BJ (cell line): ENCODE measurements around the gene ACTR3C. TPM values are rescaled to one million over a fixed set of nuclear protein-coding genes. Genes with fewer than 3 reads are reported as not detected.
"Not testable (repeated sequence)": the region's sequence is repeated elsewhere in the genome, so short reads cannot be mapped to it uniquely, and the experiment has no call there.

Experiments used
- CTCF ChIA-PET: fragments of 350-600 bp; formaldehyde crosslinking; extraction: SDS; loops from one replicate; lab custom pipeline; 2021; ENCODE audit warnings: antibody characterized with exemption, inconsistent platforms; lab: Yijun Ruan, JAX
- POLR2A ChIA-PET: fragments of 300-600 bp; sonication (Branson Sonifier 250); formaldehyde crosslinking; extraction: SDS; loops from one replicate; lab custom pipeline; 2021; ENCODE audit warnings: antibody characterized with exemption; lab: Charles Lee
- DNase-seq: peaks from one replicate; pipeline ENCODE4 v3.0.0-alpha.2; 2011; ENCODE audit warnings: low read depth
- H3K27me3 ChIP-seq: 2 replicates; pipeline ENCODE4 v1.6.0; 2011; ENCODE audit warnings: low read length; ENCODE audit not compliant: control insufficient read depth, insufficient read depth
- H3K36me3 ChIP-seq: 2 replicates; pipeline ENCODE4 v1.5.1; 2011; ENCODE audit warnings: low read length; ENCODE audit not compliant: control insufficient read depth, insufficient read depth
- H3K4me3 ChIP-seq: 2 replicates; pipeline ENCODE4 v1.5.1; 2011; ENCODE audit warnings: low read depth, mild to moderate bottlenecking, control low read depth, low read length
- polyA plus RNA-seq: library from polyadenylated mRNA; depleted of rRNA; stranded (reverse); fragments of >200 nt; gene quantifications from 2 replicates; pipeline ENCODE4 v1.2.3, GENCODE V29; 2011
- TF ChIP-seq, protein P1 (sequence below): IDR thresholded peaks from 2 replicates; pipeline ENCODE4 v1.5.1; 2011; ENCODE audit warnings: low read depth, mild to moderate bottlenecking, control low read depth, inconsistent platforms, low read length, moderate library complexity; ENCODE audit not compliant: insufficient read depth

ACTR3C gene
- polyA plus RNA-seq, 1 experiment, result 0.60 TPM

DNA sequence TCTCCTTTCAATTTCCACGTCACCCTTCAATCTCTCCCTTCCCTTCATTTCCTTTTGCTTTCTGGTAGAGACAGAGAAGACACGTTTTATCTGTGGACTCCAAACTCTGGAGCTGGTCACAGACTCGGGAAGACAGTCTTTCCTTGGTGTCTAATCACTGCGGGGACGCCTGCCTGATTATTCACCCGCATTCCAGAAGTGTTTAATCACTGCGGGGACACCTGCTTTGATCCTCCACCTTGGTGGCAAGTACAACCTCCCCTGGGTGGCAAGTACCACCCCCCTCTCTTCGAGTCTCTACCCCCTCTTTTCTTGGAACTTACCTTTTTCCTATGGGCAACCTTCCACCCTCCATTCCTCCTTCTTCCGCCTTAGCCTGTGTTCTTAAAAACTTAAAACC, 15.4 kb downstream of the ACTR3C start:
- POLR2A ChIA-PET, result no interaction called here
- Histone ChIP-seq H3K4me3 (no peak overlapping the region), H3K27me3 (no peaks in the 10 kb centered on the region), H3K36me3 (no peaks in the 10 kb centered on the region)
- CTCF ChIA-PET, result no interaction called here
- no peak for DNase-seq
- TF ChIP-seq, protein P1, sequence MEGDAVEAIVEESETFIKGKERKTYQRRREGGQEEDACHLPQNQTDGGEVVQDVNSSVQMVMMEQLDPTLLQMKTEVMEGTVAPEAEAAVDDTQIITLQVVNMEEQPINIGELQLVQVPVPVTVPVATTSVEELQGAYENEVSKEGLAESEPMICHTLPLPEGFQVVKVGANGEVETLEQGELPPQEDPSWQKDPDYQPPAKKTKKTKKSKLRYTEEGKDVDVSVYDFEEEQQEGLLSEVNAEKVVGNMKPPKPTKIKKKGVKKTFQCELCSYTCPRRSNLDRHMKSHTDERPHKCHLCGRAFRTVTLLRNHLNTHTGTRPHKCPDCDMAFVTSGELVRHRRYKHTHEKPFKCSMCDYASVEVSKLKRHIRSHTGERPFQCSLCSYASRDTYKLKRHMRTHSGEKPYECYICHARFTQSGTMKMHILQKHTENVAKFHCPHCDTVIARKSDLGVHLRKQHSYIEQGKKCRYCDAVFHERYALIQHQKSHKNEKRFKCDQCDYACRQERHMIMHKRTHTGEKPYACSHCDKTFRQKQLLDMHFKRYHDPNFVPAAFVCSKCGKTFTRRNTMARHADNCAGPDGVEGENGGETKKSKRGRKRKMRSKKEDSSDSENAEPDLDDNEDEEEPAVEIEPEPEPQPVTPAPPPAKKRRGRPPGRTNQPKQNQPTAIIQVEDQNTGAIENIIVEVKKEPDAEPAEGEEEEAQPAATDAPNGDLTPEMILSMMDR, result no peak

DNA sequence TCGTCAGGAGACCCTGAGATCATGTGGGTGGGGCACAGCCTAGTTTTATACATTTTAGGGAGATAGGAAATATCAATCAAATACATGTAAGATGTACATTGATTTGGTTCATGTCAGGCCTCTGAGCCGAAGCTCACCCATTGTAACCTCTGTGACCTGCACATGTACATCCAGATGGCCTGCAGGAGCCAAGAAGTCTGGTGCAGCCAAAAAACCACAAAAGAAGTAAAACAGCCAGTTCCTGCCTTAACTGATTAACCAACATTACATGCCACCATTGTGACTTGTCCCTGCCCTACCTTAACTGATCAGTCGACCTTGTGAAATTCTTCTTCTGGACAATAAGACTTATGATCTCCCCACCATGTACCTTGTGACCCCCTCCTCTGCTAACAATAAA, 16.2 kb downstream of the ACTR3C start:
- no peak overlapping the region for H3K4me3 ChIP-seq
- ChIA-PET POLR2A (no interaction called here), CTCF (no interaction called here)
- H3K36me3 ChIP-seq, result no peaks in the 10 kb centered on the region
- H3K27me3 ChIP-seq, result no peaks in the 10 kb centered on the region
- DNase-seq, result no peak
- TF ChIP-seq, protein P1, result no peak

DNA sequence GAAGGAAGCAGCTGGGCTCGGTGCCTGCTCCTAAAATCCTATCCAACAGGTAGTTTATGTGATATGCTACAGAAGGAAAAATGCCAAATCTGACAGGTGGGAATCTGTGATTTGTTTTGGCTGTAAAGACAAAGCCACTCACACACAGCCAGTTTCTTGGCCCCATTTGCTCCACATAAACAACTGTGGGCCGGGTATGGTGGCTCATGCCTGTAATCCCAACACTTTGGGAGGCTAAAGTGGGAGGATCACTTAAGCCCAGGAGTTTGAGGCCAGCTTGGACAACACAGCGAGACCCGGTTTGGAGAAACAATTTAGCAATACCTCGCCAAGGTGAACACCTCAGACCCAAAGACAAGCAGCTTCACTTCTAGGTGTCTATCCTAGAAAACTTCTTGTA, 17.0 kb downstream of the ACTR3C start:
- DNase-seq, H3K4me3 ChIP-seq, H3K27me3 ChIP-seq, POLR2A ChIA-PET, CTCF ChIA-PET, H3K36me3 ChIP-seq: not testable (repeated sequence)

DNA sequence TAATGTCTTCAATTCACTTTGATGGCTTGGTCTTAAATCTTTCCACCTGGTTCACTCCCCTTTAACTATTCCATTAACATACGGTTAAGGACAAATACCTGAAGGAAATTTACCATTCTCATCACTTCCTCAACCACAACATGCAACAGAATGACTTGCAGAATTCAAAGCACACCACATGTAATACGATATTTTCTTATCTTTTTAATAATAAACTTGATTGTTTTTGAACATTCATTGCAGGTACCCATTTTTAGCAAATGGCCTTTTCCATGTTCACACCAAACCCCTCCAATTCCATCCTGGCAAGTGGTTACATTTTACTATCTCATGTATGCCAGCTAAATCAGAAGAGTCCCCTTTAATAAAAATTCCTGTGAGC, 17.5 kb downstream of the ACTR3C start:
- H3K4me3 ChIP-seq, CTCF ChIA-PET, DNase-seq, H3K27me3 ChIP-seq, POLR2A ChIA-PET, H3K36me3 ChIP-seq: not testable (repeated sequence)

DNA sequence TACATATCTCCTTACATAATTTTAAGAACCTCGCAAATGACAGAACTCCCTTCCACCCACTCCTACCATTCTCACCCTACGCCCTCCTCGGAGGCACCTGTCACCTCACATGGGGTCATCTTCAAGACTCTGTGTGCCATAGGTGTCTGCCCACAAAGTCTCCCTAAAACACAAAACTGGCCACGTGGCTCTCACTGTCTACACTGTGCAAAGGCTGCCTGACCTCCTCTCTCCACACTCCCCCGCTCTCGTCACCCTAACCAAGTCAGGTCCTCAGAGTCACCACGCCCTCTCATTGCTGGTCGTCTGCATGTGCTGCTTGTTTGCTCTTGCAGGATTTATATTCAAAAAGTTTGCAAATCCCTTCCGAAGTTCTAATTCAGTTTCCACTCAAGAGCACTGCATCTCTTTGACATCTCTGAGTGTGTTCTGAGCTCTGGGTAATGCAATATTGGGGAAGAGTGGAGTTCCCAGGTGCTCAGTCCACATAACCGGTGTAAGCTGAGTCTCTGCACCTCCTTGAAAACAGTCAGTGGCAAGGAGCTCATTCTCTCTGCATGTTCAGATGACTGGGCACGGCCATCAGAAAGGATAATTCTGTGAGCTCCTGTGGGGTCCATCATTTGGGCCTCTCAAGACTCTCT, 18.0 kb downstream of the ACTR3C start:
- H3K36me3 ChIP-seq, H3K4me3 ChIP-seq, H3K27me3 ChIP-seq, POLR2A ChIA-PET, DNase-seq, CTCF ChIA-PET: not testable (repeated sequence)

DNA sequence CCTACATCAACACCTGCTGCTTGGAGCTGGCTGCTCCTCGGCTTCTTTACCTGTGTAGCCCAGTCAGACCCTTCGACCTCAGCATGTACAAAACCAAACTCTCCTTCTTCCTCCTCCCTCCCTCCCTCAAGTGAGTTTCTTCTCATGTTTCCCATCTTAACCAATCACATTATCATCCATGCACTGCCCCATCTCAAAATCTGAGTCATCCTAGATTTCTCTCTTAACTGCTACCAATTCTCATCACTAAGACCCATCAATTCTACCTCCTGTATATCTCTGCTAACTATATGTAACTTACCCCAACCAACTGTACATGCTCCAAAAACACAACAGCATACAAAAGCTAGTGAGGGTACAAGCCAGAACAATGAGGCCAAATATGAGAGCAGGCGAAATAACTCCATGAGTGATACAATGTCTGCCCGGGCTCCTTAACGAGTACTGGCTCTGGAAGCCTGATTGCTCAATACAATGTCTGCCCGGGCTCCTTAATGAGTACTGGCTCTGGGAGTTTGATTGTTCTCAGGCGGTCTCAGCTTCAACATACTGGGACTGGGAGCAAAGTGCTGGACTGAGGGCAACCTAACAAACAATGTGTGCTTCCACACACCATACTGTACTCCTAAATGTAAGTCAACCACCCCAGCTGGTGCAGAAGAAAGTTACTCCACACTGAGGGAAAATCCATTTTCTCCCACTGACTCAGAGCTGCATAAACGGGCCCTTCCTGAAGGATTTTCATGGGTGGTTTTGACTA, 18.7 kb downstream of the ACTR3C start:
- CTCF ChIA-PET, H3K27me3 ChIP-seq, H3K36me3 ChIP-seq, POLR2A ChIA-PET, DNase-seq, H3K4me3 ChIP-seq: not testable (repeated sequence)

DNA sequence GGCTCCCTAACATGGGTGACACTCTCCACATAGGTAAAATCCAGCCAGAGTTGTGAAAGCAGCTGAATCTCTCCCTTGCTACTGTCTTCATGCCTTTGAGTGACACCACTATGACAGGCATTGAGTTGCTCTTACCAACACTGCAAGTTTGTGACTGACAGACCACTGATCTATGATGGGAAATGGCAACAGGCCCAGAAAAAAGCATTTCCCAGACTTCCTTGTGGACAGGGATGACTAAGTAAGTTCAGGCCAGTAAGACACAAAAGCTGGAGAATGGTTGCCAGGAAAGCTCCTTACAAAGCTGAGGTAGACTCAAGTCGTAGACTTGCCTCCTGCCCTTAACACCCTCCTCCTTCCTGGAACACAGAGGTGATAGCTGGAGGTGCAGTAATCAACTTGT, 20.4 kb downstream of the ACTR3C start:
- POLR2A ChIA-PET, DNase-seq, H3K27me3 ChIP-seq, CTCF ChIA-PET, H3K36me3 ChIP-seq, H3K4me3 ChIP-seq: not testable (repeated sequence)

DNA sequence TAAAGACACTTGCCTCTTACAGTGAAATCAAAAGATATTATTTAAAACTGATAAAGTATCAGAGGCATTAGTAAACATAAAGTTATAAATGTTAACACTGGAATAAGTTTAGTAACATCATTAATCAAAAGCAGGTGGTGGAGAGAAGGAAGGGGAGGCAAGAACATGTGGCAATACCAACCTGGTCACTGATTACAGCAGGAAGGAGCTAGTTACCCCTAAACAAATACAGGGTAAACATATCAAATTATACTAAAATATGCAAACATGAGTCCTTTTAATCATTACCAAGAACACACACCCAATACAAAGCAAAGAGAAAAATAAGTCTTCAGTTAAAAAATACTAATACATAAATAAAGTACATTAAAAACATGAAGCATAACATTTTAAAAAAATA, 25.4 kb downstream of the ACTR3C start:
- CTCF ChIA-PET, POLR2A ChIA-PET, DNase-seq, H3K4me3 ChIP-seq, H3K36me3 ChIP-seq, H3K27me3 ChIP-seq: not testable (repeated sequence)

DNA sequence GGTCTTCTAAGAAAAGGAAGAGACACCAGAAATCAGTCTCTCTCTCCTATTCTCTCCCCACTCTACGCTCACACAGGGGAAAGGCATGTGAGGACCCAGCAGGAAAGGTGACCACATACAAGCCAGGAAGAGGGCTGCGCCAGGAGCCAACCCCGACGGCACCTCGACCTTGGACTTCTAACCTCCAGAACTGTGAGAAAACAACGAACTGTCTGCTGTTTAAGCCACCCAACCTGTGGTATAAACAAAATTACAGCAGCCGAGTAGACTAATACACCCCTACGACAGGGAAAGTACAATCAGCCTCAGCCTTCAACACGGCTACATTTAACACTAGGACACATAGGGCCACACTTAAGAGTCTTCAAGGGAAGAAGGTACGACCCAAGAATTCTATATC, 26.5 kb downstream of the ACTR3C start:
- DNase-seq, H3K36me3 ChIP-seq, CTCF ChIA-PET, H3K27me3 ChIP-seq, H3K4me3 ChIP-seq, POLR2A ChIA-PET: not testable (repeated sequence)

DNA sequence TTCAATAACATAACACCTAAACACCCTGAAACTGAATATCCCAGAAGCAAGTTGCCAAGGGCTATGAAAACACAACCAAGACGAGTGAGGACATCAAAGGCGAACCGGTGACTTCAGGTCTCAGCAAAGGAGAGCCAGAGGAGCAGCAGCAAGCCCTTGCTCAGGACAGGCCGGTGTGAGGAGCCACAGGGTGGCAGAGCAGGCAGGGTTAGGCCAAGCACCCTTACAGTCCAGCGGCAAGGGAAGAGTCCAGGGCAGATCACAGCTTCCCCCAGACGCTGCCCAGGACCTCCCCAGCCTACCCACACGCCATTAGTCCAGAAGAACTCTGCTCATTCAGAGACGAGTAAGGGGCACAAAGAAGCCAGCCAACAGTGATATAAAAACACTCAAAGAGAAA, 27.7 kb downstream of the ACTR3C start:
- CTCF ChIA-PET, DNase-seq, H3K36me3 ChIP-seq, POLR2A ChIA-PET, H3K27me3 ChIP-seq, H3K4me3 ChIP-seq: not testable (repeated sequence)

DNA sequence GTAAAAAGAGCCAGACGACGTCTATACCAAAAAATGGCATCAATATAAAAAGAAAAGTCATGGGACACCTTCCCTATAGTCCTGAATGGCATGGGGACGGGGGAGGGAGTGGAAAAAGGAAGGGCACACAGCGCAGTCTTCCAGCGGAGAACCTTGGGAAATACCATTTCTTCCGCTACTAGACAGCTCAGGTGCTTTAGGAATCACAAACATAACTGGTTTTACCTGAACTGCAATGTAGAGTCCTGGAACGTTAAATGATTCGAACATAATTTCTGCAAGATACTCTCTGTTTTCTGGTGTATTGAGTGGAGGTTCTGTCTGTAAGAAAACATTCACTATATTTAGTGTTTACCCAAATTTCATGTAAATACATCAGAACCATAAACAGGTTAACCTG, 28.3 kb downstream of the ACTR3C start:
- H3K27me3 ChIP-seq, DNase-seq, CTCF ChIA-PET, POLR2A ChIA-PET, H3K4me3 ChIP-seq, H3K36me3 ChIP-seq: not testable (repeated sequence)
